Activated CD8-positive, alpha-beta T cell treated with anti-CD3 and anti-CD28 coated beads for 36 hours (primary cell): ENCODE measurements around the gene MARCHF4. TPM values are rescaled to one million over a fixed set of nuclear protein-coding genes. Genes with fewer than 3 reads are reported as not detected.
A peak's percentile ranks its signal among the peaks of the same experiment; 100 is the strongest.

Source experiments
- ATAC-seq: fragments of 200-7000 bp; cut with Tn5 transposase; one replicate; pipeline ENCODE4 v1.10.0; 2021; ENCODE audit warnings: mild to moderate bottlenecking, moderate library complexity
- CTCF ChIA-PET: fragments of 350-600 bp; sonication (Branson Sonifier 250); formaldehyde crosslinking; loops from one replicate; lab custom pipeline; 2021; ENCODE audit warnings: antibody characterized with exemption; lab: Charles Lee
- POLR2A ChIA-PET: fragments of 350-600 bp; sonication (Branson Sonifier 250); formaldehyde crosslinking; loops from one replicate; lab custom pipeline; 2021; ENCODE audit warnings: antibody characterized with exemption; lab: Charles Lee
- DNase-seq: peaks from one replicate; pipeline ENCODE4 v3.0.0-alpha.2; 2020
- H3K27ac Mint-ChIP-seq: one replicate; pipeline ENCODE4 v1.8.0; 2021; ENCODE audit warnings: mild to moderate bottlenecking, mixed read lengths
- H3K27me3 Mint-ChIP-seq: one replicate; pipeline ENCODE4 v1.8.0; 2021; ENCODE audit warnings: mixed read lengths
- H3K36me3 Mint-ChIP-seq: one replicate; pipeline ENCODE4 v1.8.0; 2021; ENCODE audit warnings: low read depth, mixed read lengths
- H3K4me1 Mint-ChIP-seq: one replicate; pipeline ENCODE4 v1.8.0; 2021; ENCODE audit warnings: low read depth, mixed read lengths
- H3K4me3 Mint-ChIP-seq: one replicate; pipeline ENCODE4 v1.8.0; 2021; ENCODE audit warnings: mild to moderate bottlenecking, moderate library complexity, mixed read lengths
- H3K9me3 Mint-ChIP-seq: one replicate; pipeline ENCODE4 v1.8.0; 2021; ENCODE audit warnings: mixed read lengths
- intact Hi-C: fragments of 100-400 bp; cut with micrococcal nuclease; formaldehyde crosslinking; loops from one replicate; pipeline ENCODE4 v1.10.0; 2022
- total RNA-seq, 2 experiments: library from RNA; stranded (reverse); gene quantifications; one replicate each; pipeline ENCODE4 v1.2.3, GENCODE V29; 2021
- TF ChIP-seq, protein P1 (sequence below): fragments of 200-600 bp; IDR thresholded peaks from one replicate; pipeline ENCODE4 v1.8.0; 2022; ENCODE audit warnings: antibody characterized with exemption, mild to moderate bottlenecking

Gene MARCHF4
- total RNA-seq, 2 experiments from 2014 or later, result not detected

DNA sequence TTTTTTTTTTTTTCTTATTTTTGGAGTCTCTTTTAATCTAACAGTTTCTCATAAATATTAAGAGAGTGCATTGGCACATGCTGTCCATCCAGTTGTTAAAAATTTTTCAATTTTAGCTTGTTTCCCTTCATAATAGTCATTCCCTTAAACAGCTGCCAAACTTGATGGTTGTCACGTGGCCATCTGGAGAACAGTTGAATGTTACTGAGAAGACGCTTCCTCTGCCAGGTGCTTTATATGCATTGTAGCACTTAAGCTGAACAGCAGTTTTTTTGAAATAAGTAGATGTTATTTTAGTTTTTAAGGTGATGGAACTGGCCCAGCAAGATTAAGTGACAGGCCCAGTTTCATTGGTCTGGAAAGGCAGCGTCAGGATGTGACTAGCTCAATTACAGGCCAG is 43.3 kb upstream of the MARCHF4 start:
- H3K9me3 Mint-ChIP-seq, result no peaks in the 10 kb centered on the region
- DNase-seq, result no peak
- ATAC-seq, result no peak
- intact Hi-C loops, result loop anchor here (10.0 kb wide), 1 partner anchor 301 kb away; no protein-coding TSS in a partner anchor
- POLR2A ChIA-PET, result no interaction called here
- no peaks in the 10 kb centered on the region for H3K27me3 Mint-ChIP-seq
- H3K4me3 Mint-ChIP-seq, result no peak overlapping the region
- TF ChIP-seq, protein P1, sequence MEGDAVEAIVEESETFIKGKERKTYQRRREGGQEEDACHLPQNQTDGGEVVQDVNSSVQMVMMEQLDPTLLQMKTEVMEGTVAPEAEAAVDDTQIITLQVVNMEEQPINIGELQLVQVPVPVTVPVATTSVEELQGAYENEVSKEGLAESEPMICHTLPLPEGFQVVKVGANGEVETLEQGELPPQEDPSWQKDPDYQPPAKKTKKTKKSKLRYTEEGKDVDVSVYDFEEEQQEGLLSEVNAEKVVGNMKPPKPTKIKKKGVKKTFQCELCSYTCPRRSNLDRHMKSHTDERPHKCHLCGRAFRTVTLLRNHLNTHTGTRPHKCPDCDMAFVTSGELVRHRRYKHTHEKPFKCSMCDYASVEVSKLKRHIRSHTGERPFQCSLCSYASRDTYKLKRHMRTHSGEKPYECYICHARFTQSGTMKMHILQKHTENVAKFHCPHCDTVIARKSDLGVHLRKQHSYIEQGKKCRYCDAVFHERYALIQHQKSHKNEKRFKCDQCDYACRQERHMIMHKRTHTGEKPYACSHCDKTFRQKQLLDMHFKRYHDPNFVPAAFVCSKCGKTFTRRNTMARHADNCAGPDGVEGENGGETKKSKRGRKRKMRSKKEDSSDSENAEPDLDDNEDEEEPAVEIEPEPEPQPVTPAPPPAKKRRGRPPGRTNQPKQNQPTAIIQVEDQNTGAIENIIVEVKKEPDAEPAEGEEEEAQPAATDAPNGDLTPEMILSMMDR, result no peak
- peaks cover 18% of the 10 kb centered on the region for H3K4me1 Mint-ChIP-seq
- no peak overlapping the region for H3K27ac Mint-ChIP-seq
- H3K36me3 Mint-ChIP-seq, result peaks cover 30% of the 10 kb centered on the region
- CTCF ChIA-PET, result interaction anchor here (1.4 to 3.9 kb wide), 2 partner anchors 11 to 13 kb away, joined by 3 to 21 read pairs; no protein-coding TSS in a partner anchor

DNA sequence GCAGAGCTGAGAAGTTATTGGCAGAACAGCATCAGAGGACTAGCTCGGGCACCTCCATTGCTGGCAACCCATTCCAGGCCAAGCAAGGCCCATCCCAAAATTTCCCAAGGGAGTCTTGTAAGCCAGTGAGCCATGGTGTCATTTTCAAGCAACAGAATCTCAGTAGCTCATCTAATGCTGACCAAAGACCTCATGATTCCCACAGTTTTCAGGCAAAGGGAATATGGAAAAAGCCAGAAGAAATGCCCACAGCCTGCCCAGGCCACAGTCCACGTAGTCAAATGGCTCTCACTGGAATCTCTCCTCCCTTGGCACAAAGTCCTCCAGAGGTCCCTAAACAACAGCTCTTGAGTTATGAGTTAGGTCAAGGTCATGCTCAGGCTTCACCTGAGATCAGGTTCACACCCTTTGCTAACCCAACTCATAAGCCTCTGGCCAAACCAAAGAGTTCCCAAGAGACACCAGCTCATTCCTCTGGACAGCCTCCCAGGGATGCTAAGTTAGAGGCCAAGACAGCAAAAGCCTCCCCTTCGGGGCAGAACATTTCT is 42.6 kb upstream of the MARCHF4 start:
- Mint-ChIP-seq H3K4me3 (no peak overlapping the region), H3K9me3 (no peaks in the 10 kb centered on the region), H3K36me3 (peaks cover 24% of the 10 kb centered on the region), H3K27me3 (no peaks in the 10 kb centered on the region), H3K27ac (no peak overlapping the region), H3K4me1 (peaks cover 18% of the 10 kb centered on the region)
- intact Hi-C loops, result loop anchor here (5.0 to 10.0 kb wide), 2 partner anchors 82 to 300 kb away; partner anchors contain the start of gene RPL37A
- TF ChIP-seq, protein P1, result no peak
- DNase-seq, result no peak
- CTCF ChIA-PET, result interaction anchor here (0.8 to 3.9 kb wide), 3 partner anchors 11 to 192 kb away, joined by 3 to 21 read pairs (median 3); no protein-coding TSS in a partner anchor
- POLR2A ChIA-PET, result interaction anchor here (1.0 kb wide), 1 partner anchor 84 kb away, joined by 3 read pairs; the partner anchor contains the start of gene RPL37A
- ATAC-seq, result no peak

DNA sequence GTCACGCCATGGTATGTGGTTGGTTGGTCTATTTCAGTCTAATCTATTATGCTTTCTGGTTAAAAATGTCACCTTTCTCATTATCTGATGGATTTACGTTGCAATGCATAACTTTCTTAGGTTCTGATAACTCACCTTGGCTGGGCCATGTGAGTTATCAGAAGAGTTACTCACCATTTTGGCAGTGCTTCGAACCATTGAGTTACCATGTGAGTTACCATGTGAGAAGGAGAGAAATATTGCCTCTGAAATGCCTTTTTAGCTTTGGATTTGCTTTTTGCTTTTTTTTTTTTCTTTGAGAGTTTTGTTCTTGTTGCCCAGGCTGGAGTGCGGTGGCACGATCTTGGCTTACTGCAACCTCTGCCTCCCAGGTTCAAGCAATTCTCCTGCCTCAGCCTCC is 41.6 kb upstream of the MARCHF4 start:
- TF ChIP-seq, protein P1, result no peak
- H3K4me1 Mint-ChIP-seq, result peaks cover 18% of the 10 kb centered on the region
- H3K9me3 Mint-ChIP-seq, result no peaks in the 10 kb centered on the region
- CTCF ChIA-PET, result interaction anchor here (3.9 kb wide), 1 partner anchor 10 kb away, joined by 21 read pairs; no protein-coding TSS in a partner anchor
- intact Hi-C loops, result loop anchor here (5.0 to 10.0 kb wide), 2 partner anchors 83 to 299 kb away; partner anchors contain the start of gene RPL37A
- H3K27ac Mint-ChIP-seq, result no peak overlapping the region
- no peak for ATAC-seq
- DNase-seq, result no peak
- peak overlapping the region; percentile 98 for H3K4me3 Mint-ChIP-seq
- H3K27me3 Mint-ChIP-seq, result no peaks in the 10 kb centered on the region
- H3K36me3 Mint-ChIP-seq, result peaks cover 20% of the 10 kb centered on the region
- POLR2A ChIA-PET, result interaction anchor here (1.0 kb wide), 1 partner anchor 85 kb away, joined by 3 read pairs; the partner anchor contains the start of gene RPL37A

DNA sequence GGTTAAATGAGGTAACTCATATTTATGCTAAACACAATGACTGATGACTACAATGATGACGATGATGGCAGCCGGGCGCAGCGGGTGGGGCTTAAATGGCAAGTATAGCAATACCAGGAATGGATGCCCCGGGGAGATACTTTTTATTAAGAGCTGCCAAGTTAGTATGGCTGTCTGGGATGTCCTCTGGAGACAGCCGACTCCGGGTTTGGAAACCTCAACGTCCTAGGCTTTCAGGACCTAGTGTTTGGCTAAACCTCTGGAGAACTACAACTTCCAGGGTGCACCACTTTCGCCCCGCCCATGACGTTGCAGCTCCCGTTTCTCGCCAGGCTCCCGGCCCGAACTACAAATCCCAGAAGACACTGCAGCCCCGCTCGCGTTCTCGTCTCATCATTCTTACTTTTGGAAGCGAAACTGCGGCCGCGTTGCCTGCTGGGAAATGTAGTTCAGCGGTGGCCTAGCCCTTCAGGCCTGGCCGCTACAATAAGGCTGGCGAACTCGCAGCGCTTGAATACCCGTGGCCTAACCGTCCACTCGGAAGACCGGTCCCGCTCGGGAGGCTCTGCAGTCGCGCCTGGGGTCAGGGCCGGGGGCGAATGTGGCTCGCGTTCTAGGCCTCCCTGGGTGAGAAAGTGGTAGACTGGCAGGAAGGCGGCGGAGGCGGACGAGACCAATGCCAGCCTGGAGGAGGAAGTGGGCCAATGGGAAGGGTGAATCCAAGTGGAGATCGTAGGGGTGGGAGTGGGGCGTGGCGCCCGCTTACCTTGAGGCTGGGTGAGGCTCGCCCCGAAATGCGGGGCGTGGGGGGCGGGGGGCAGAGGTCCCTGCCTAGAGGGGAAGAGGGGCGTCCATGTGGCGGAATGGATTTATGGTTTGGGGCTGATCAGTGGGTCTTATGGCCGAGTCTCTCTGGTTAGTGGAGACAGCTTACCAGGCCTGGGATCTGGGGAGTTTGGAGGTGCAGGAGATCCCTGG is 40.0 kb upstream of the MARCHF4 start, which contains the start of gene SMARCAL1:
TSS of gene SMARCAL1 (plus strand) at position 463 of the 978 bp plus-strand sequence. CDS start 2,221 bp downstream, outside the sequence.
- CTCF ChIA-PET, result interaction anchor here (1.0 kb wide), 1 partner anchor 9 kb away, joined by 6 read pairs; no protein-coding TSS in a partner anchor
- Mint-ChIP-seq H3K9me3 (no peaks in the 10 kb centered on the region), H3K36me3 (peaks cover 10% of the 10 kb centered on the region), H3K4me3 (peak within 1 kb of the TSS; percentile 98), H3K27me3 (no peaks in the 10 kb centered on the region), H3K27ac (peak within 1 kb of the TSS; percentile 96), H3K4me1 (peaks cover 9% of the 10 kb centered on the region)
- peak; percentile 94 for ATAC-seq
- intact Hi-C loops, result loop anchor here (5.0 to 10.0 kb wide), 2 partner anchors 85 to 298 kb away; partner anchors contain the start of gene RPL37A
- POLR2A ChIA-PET, result interaction anchor here (0.6 to 0.8 kb wide), 3 partner anchors 24 to 277 kb away, joined by 3 read pairs; no protein-coding TSS in a partner anchor
- peak; percentile 100 for DNase-seq
- TF ChIP-seq, protein P1, result no peak
